ENCODE measurements around the gene BCAS3. TPM values are rescaled to one million over a fixed set of nuclear protein-coding genes. Genes with fewer than 3 reads are reported as not detected.

Gene BCAS3
- total RNA-seq, 1 donor from 2014 or later: 12.5 TPM

GRCh38 chr17:61284174-61284573 lies 606.5 kb downstream of the BCAS3 start:
- intact Hi-C loops (cut with micrococcal nuclease): no loop called here

GRCh38 chr17:61284746-61285145 lies 607.1 kb downstream of the BCAS3 start:
- intact Hi-C loops (cut with micrococcal nuclease): no loop called here

- intact Hi-C loops (cut with micrococcal nuclease): no loop called here
These were observed 608.1 kb downstream of the BCAS3 start for GRCh38 chr17:61285526-61286320.

GRCh38 chr17:61286449-61286848 lies 608.8 kb downstream of the BCAS3 start:
- intact Hi-C loops (cut with micrococcal nuclease): no loop called here

- intact Hi-C loops (cut with micrococcal nuclease): no loop called here
These were observed 612.0 kb downstream of the BCAS3 start for GRCh38 chr17:61289408-61290385.

- intact Hi-C loops (cut with micrococcal nuclease): no loop called here
These were observed 614.0 kb downstream of the BCAS3 start for GRCh38 chr17:61291451-61292285.

GRCh38 chr17:61294286-61294685 lies 616.6 kb downstream of the BCAS3 start:
- intact Hi-C loops (cut with micrococcal nuclease): no loop called here

GRCh38 chr17:61294777-61295176 lies 617.1 kb downstream of the BCAS3 start:
- intact Hi-C loops (cut with micrococcal nuclease): no loop called here

GRCh38 chr17:61296058-61296457 lies 618.4 kb downstream of the BCAS3 start:
- intact Hi-C loops (cut with micrococcal nuclease): no loop called here

- intact Hi-C loops (cut with micrococcal nuclease): no loop called here
These were observed 622.2 kb downstream of the BCAS3 start for GRCh38 chr17:61299517-61300513.

- intact Hi-C loops (cut with micrococcal nuclease): no loop called here
These were observed 625.5 kb downstream of the BCAS3 start for GRCh38 chr17:61302953-61303816.

- intact Hi-C loops (cut with micrococcal nuclease): no loop called here
These were observed 626.1 kb downstream of the BCAS3 start for GRCh38 chr17:61303817-61304096.

GRCh38 chr17:61305024-61305423 lies 627.4 kb downstream of the BCAS3 start:
- intact Hi-C loops (cut with micrococcal nuclease): no loop called here

GRCh38 chr17:61306003-61306402 lies 628.4 kb downstream of the BCAS3 start:
- intact Hi-C loops (cut with micrococcal nuclease): no loop called here

- intact Hi-C loops (cut with micrococcal nuclease): no loop called here
These were observed 630.5 kb downstream of the BCAS3 start for GRCh38 chr17:61307905-61308886.

GRCh38 chr17:61309362-61310256 lies 632.0 kb downstream of the BCAS3 start:
- intact Hi-C loops (cut with micrococcal nuclease): no loop called here

- intact Hi-C loops (cut with micrococcal nuclease): no loop called here
These were observed 632.9 kb downstream of the BCAS3 start for GRCh38 chr17:61310590-61310989.

All from T-helper 2 cell treated with Interferon-gamma antibody and Interleukin-4, amounts not matched to agents 100 ng/mL and 5 ng/mL, for 36 hours (primary cell).